NCI-H82 treated with DMSO at 0.1 percent for 48 hours (cell line): ENCODE measurements around the gene TRIM69.
A peak's percentile ranks its signal among the peaks of the same experiment; 100 is the strongest.
"Not testable (repeated sequence)": the region's sequence is repeated elsewhere in the genome, so short reads cannot be mapped to it uniquely, and the experiment has no call there.

ENCODE experiments used
- DNase-seq: peaks from one replicate; lab custom pipeline; 2025; ENCODE audit not compliant: unreplicated experiment; lab: John Stamatoyannopoulos, UW

The TRIM69 gene

GRCh38 chr15:44715797-44716334, 20.5 kb upstream of the TRIM69 start:
- DNase-seq, result no peak

GRCh38 chr15:44716983-44717602, 19.2 kb upstream of the TRIM69 start:
- no peak for DNase-seq

GRCh38 chr15:44718180-44718926, 18.0 kb upstream of the TRIM69 start:
- no peak for DNase-seq

GRCh38 chr15:44718927-44719292, 17.4 kb upstream of the TRIM69 start:
- DNase-seq, result no peak

- DNase-seq, result no peak
Measured at GRCh38 chr15:44719293-44719999, 16.9 kb upstream of the TRIM69 start.

- DNase-seq, result not testable (repeated sequence)
Measured at GRCh38 chr15:44720000-44720435, 16.3 kb upstream of the TRIM69 start.

- DNase-seq, result no peak
Measured at GRCh38 chr15:44720460-44721176, 15.7 kb upstream of the TRIM69 start.

GRCh38 chr15:44722011-44722410, 14.3 kb upstream of the TRIM69 start:
- no peak for DNase-seq

GRCh38 chr15:44726136-44726535, 10.2 kb upstream of the TRIM69 start:
- no peak for DNase-seq

GRCh38 chr15:44726568-44727484, 9.5 kb upstream of the TRIM69 start:
- no peak for DNase-seq

- no peak for DNase-seq
Measured at GRCh38 chr15:44727485-44728231, 8.7 kb upstream of the TRIM69 start.

GRCh38 chr15:44728232-44728575, 8.1 kb upstream of the TRIM69 start:
- DNase-seq, result not testable (repeated sequence)

GRCh38 chr15:44728576-44729407, 7.5 kb upstream of the TRIM69 start:
- DNase-seq, result peak; percentile 88

- no peak for DNase-seq
Measured at GRCh38 chr15:44729408-44730127, 6.8 kb upstream of the TRIM69 start.

GRCh38 chr15:44734839-44735481, 1.4 kb upstream of the TRIM69 start:
- no peak for DNase-seq

- DNase-seq, result no peak
Measured at GRCh38 chr15:44735482-44736180, 697 bp upstream of the TRIM69 start.
